IMR-90 (cell line): ENCODE measurements around the gene MS4A2. TPM values are rescaled to one million over a fixed set of nuclear protein-coding genes. Genes with fewer than 3 reads are reported as not detected.

Experiments
- ATAC-seq: fragments of 200-7000 bp; cut with Tn5 transposase; 2 replicates; pipeline ENCODE4 v1.9.1; 2020; ENCODE audit warnings: low read depth, mild to moderate bottlenecking, moderate library complexity
- BruUV-seq: library from RNA; stranded (reverse); fragments of 400-500 nt; replicated peaks from 2 replicates; lab custom pipeline; 2021; lab: Mats Ljungman, UMichigan
- CTCF ChIA-PET: fragments of 300-600 bp; formaldehyde crosslinking; extraction: SDS; loops from one replicate; lab custom pipeline; 2021; ENCODE audit warnings: antibody characterized with exemption; lab: Yijun Ruan, JAX
- POLR2A ChIA-PET: fragments of 300-600 bp; sonication (Branson Sonifier 250); formaldehyde crosslinking; loops from one replicate; lab custom pipeline; 2022; ENCODE audit warnings: antibody characterized with exemption; ENCODE audit not compliant: unreplicated experiment; lab: Charles Lee
- DNase-seq: peaks from one replicate; pipeline ENCODE4 v3.0.0; 2013
- H2AFZ ChIP-seq: replicated peaks from 2 replicates; pipeline ENCODE3; 2013; ENCODE audit warnings: low read length, mild to moderate bottlenecking; ENCODE audit not compliant: poor library complexity
- H2AK5ac ChIP-seq: 2 replicates; pipeline ENCODE4 v1.6.1; 2013; ENCODE audit warnings: low read depth, low read length, inconsistent platforms
- H2AK9ac ChIP-seq: replicated peaks from 2 replicates; pipeline ENCODE3; 2013; ENCODE audit warnings: mild to moderate bottlenecking, low read depth, low read length, moderate library complexity; ENCODE audit not compliant: poor library complexity
- H2BK120ac ChIP-seq: 2 replicates; pipeline ENCODE4 v1.6.1; 2013; ENCODE audit warnings: low read depth, low read length, inconsistent platforms
- H2BK15ac ChIP-seq: 3 replicates; pipeline ENCODE4 v1.6.1; 2013; ENCODE audit warnings: low read depth, low read length, inconsistent platforms
- H2BK20ac ChIP-seq: 2 replicates; pipeline ENCODE4 v1.6.1; 2013; ENCODE audit warnings: low read depth, mild to moderate bottlenecking, inconsistent platforms, low read length, moderate library complexity
- H2BK5ac ChIP-seq: 2 replicates; pipeline ENCODE4 v1.6.1; 2013; ENCODE audit warnings: mild to moderate bottlenecking, low read depth, low read length, inconsistent platforms; ENCODE audit not compliant: poor library complexity, severe bottlenecking
- H3K14ac ChIP-seq: replicated peaks from 2 replicates; pipeline ENCODE4 v1.6.1; 2013; ENCODE audit warnings: low read depth, low read length, inconsistent platforms
- H3K18ac ChIP-seq: 2 replicates; pipeline ENCODE4 v1.6.1; 2013; ENCODE audit warnings: low read depth, low read length, control low read depth
- H3K23ac ChIP-seq: 2 replicates; pipeline ENCODE4 v1.6.1; 2013; ENCODE audit warnings: low read depth, low read length, inconsistent platforms
- H3K27ac ChIP-seq: 2 replicates; pipeline ENCODE4 v1.5.1; 2013; ENCODE audit warnings: mild to moderate bottlenecking, control low read depth, low read length; ENCODE audit not compliant: insufficient read depth
- H3K27me3 ChIP-seq: 2 replicates; pipeline ENCODE4 v1.6.1; 2013; ENCODE audit warnings: low read length; ENCODE audit not compliant: control insufficient read depth, insufficient read depth
- H3K36me3 ChIP-seq: 2 replicates; pipeline ENCODE4 v1.6.1; 2013; ENCODE audit warnings: low read length, mixed read lengths; ENCODE audit not compliant: control insufficient read depth, insufficient read depth
- H3K4ac ChIP-seq: 2 replicates; pipeline ENCODE4 v1.6.1; 2013; ENCODE audit warnings: low read depth, low read length, inconsistent platforms
- H3K4me1 ChIP-seq: 2 replicates; pipeline ENCODE4 v1.6.1; 2013; ENCODE audit warnings: low read length, mixed read lengths; ENCODE audit not compliant: control insufficient read depth, insufficient read depth
- H3K4me2 ChIP-seq: 2 replicates; pipeline ENCODE4 v1.6.1; 2013; ENCODE audit warnings: low read depth, mild to moderate bottlenecking, control low read depth, low read length, moderate library complexity
- H3K4me3 ChIP-seq: 2 replicates; pipeline ENCODE4 v1.5.1; 2013; ENCODE audit warnings: low read depth, mild to moderate bottlenecking, control low read depth, low read length, moderate library complexity; ENCODE audit not compliant: insufficient read depth
- H3K56ac ChIP-seq: 2 replicates; pipeline ENCODE4 v1.6.1; 2013; ENCODE audit warnings: low read length, inconsistent platforms; ENCODE audit not compliant: insufficient read depth; ENCODE audit errors: extremely low read depth
- H3K79me1 ChIP-seq, 2 experiments: 2 replicates each; pipeline ENCODE4 v1.6.1; 2013; ENCODE audit warnings: low read length in 2 of 2, inconsistent platforms in 1 of 2, low read depth in 1 of 2
- H3K9ac ChIP-seq: 2 replicates; pipeline ENCODE4 v1.6.1; 2013; ENCODE audit warnings: low read depth, low read length, control low read depth
- H3K9me1 ChIP-seq: 2 replicates; pipeline ENCODE4 v1.6.1; 2013; ENCODE audit warnings: low read length, inconsistent platforms; ENCODE audit not compliant: insufficient read depth
- H3K9me3 ChIP-seq: 2 replicates; pipeline ENCODE4 v1.6.1; 2013; ENCODE audit warnings: low read length; ENCODE audit not compliant: control insufficient read depth, insufficient read depth
- H4K20me1 ChIP-seq: 2 replicates; pipeline ENCODE4 v1.6.1; 2013; ENCODE audit warnings: low read length, inconsistent platforms; ENCODE audit not compliant: insufficient read depth
- H4K5ac ChIP-seq: 2 replicates; pipeline ENCODE4 v1.6.1; 2013; ENCODE audit warnings: mild to moderate bottlenecking, low read depth, low read length, control low read depth
- H4K8ac ChIP-seq, 2 experiments: 2 replicates each; pipeline ENCODE4 v1.6.1; 2013; ENCODE audit warnings: low read depth in 2 of 2, low read length in 2 of 2, control low read depth in 1 of 2, inconsistent platforms in 1 of 2
- H4K91ac ChIP-seq: 2 replicates; pipeline ENCODE4 v1.6.1; 2013; ENCODE audit warnings: low read depth, low read length, inconsistent platforms; ENCODE audit not compliant: insufficient read depth
- FOS ChIP-seq: fragments of 150-350 bp; IDR thresholded peaks from 2 replicates; pipeline ENCODE4 v1.6.1; 2016; ENCODE audit warnings: low read depth, low read length
- RFX5 ChIP-seq: IDR thresholded peaks from 2 replicates; pipeline ENCODE4 v1.8.0; 2012; ENCODE audit warnings: low read depth, mild to moderate bottlenecking, low read length, moderate library complexity
- WGBS, 2 experiments: methylation state at CpG; one replicate each; pipeline versions ENCODE4 v1.1.5 to v1.1.7; 2013; ENCODE audit warnings: missing lambda C conversion rate in 2 of 2; ENCODE audit not compliant: insufficient read length in 1 of 2; ENCODE audit errors: extremely low coverage in 2 of 2; 5-methylcytosine and 5-hydroxymethylcytosine counted together
- dilution Hi-C: fragments of 300-500 bp; cut with HindIII; formaldehyde crosslinking; loops from one replicate; pipeline ENCODE4 v1.14.3; 2018; ENCODE audit warnings: low sequenced_read_pairs; ENCODE audit not compliant: unreplicated experiment
- in situ Hi-C: fragments of 300-500 bp; cut with MboI; formaldehyde crosslinking; loops from 3 replicates; pipeline ENCODE4 v1.14.3; 2019; ENCODE audit warnings: low sequenced_read_pairs, inconsistent platforms, mixed read lengths
- intact Hi-C: fragments of 100-400 bp; cut with micrococcal nuclease; formaldehyde crosslinking; loops from 2 replicates; pipeline ENCODE4 v1.10.0; 2022
- polyA plus RNA-seq, 3 experiments: library from polyadenylated mRNA; depleted of rRNA; stranded (reverse); fragments of >200 nt; gene quantifications; 2 replicates each; pipeline ENCODE4 v1.2.3, GENCODE V29; 2012; ENCODE audit warnings: low replicate concordance in 1 of 3
- total RNA-seq: library from RNA; depleted of rRNA; stranded (reverse); fragments of >200 nt; gene quantifications from 2 replicates; pipeline ENCODE4 v1.2.3, GENCODE V29; 2012

MS4A2 gene
- total and polyA plus RNA-seq, 2 of the 4 experiments (the other 2 are of a cell fraction) = not detected

- no peak overlapping the region for H3K56ac ChIP-seq
- H2BK15ac ChIP-seq = no peak overlapping the region
- H3K4me2 ChIP-seq = no peak overlapping the region
- no peak overlapping the region for H3K14ac ChIP-seq
- no peak overlapping the region for H2BK120ac ChIP-seq
- H3K27me3 ChIP-seq = no peaks in the 10 kb centered on the region
- H3K23ac ChIP-seq = no peak overlapping the region
- no peak overlapping the region for H3K4me3 ChIP-seq
- no peak overlapping the region for H3K9ac ChIP-seq
- H3K9me1 ChIP-seq = no peaks in the 10 kb centered on the region
- H3K9me3 ChIP-seq = peaks cover 6% of the 10 kb centered on the region; the same call in 1 of the 2 replicates
- H3K36me3 ChIP-seq = no peaks in the 10 kb centered on the region
- H2BK5ac ChIP-seq = no peak overlapping the region
- TF ChIP-seq RFX5 (no peak), FOS (no peak)
- no TSS peak for BruUV-seq
- no peak overlapping the region for H2AK9ac ChIP-seq
- H4K20me1 ChIP-seq = no peaks in the 10 kb centered on the region
- no peak overlapping the region for H4K5ac ChIP-seq
- intact Hi-C loops (no loop called here), in situ Hi-C loops (no loop called here), dilution Hi-C loops (no loop called here)
- no peak overlapping the region for H4K8ac ChIP-seq
- H2BK20ac ChIP-seq = no peak overlapping the region
- H2AFZ ChIP-seq = no peak overlapping the region
- H3K4me1 ChIP-seq = no peaks in the 10 kb centered on the region
- H3K18ac ChIP-seq = no peak overlapping the region
- H4K91ac ChIP-seq = no peak overlapping the region
- ChIA-PET CTCF (no interaction called here), POLR2A (no interaction called here)
- DNase-seq = no peak
- H3K27ac ChIP-seq = no peak overlapping the region
- no CpG with 5 or more reads among the region's 2 CpGs for WGBS, 2 experiments
- no peak overlapping the region for H2AK5ac ChIP-seq
- no peak for ATAC-seq
- H3K79me1 ChIP-seq = no peaks in the 10 kb centered on the region
- H3K4ac ChIP-seq = no peak overlapping the region
Observed at GRCh38 chr11:60111793-60112192, 23.3 kb downstream of the MS4A2 start.
